Measurements from ENCODE around the gene SSX3. TPM values are rescaled to one million over a fixed set of nuclear protein-coding genes. Genes with fewer than 3 reads are reported as not detected.
"Not testable (repeated sequence)": the region's sequence is repeated elsewhere in the genome, so short reads cannot be mapped to it uniquely, and the experiment has no call there.

The SSX3 gene
- polyA plus RNA-seq, 4 donors = not detected

- DNase-seq; H3K9me3 ChIP-seq (ENCODE audit: control insufficient read depth in 2 of 2, insufficient read depth in 1 of 2, low read depth in 1 of 2, low read length in 1 of 2); H3K4me1 ChIP-seq (ENCODE audit: control insufficient read depth in 3 of 3, insufficient read depth in 2 of 3, low read depth in 1 of 3, low read length in 2 of 3); H3K36me3 ChIP-seq (ENCODE audit: control insufficient read depth in 3 of 3, insufficient read depth in 2 of 3, low read depth in 1 of 3, low read length in 3 of 3); H3K27ac ChIP-seq (ENCODE audit: low read depth in 1 of 3, low read length in 2 of 3); FAIRE-seq; H3K4me3 ChIP-seq (ENCODE audit: low read depth in 1 of 3, low read length in 3 of 3); H3K27me3 ChIP-seq (ENCODE audit: control insufficient read depth in 3 of 3, insufficient read depth in 3 of 3, low read length in 3 of 3): not testable (repeated sequence)
- 44 to 68% (median 67%) methylated on average over 8 of the region's 8 CpGs for WGBS, 3 donors
Observed at GRCh38 chrX:48346059-48346458, 10.4 kb downstream of the SSX3 start.

GRCh38 chrX:48313996-48314395, 42.5 kb downstream of the SSX3 start:
- not testable (repeated sequence) for H3K27ac ChIP-seq (ENCODE audit: low read depth in 1 of 3, low read length in 2 of 3); FAIRE-seq; H3K9me3 ChIP-seq (ENCODE audit: control insufficient read depth in 2 of 2, insufficient read depth in 1 of 2, low read depth in 1 of 2, low read length in 1 of 2); H3K27me3 ChIP-seq (ENCODE audit: control insufficient read depth in 3 of 3, insufficient read depth in 3 of 3, low read length in 3 of 3); DNase-seq; H3K36me3 ChIP-seq (ENCODE audit: control insufficient read depth in 3 of 3, insufficient read depth in 2 of 3, low read depth in 1 of 3, low read length in 3 of 3); H3K4me3 ChIP-seq (ENCODE audit: low read depth in 1 of 3, low read length in 3 of 3); H3K4me1 ChIP-seq (ENCODE audit: control insufficient read depth in 3 of 3, insufficient read depth in 2 of 3, low read depth in 1 of 3, low read length in 2 of 3)
- 69 to 84% (median 75%) methylated on average over 2 of the region's 2 CpGs for WGBS, 3 donors

GRCh38 chrX:48306175-48306574, 50.3 kb downstream of the SSX3 start:
- Histone ChIP-seq H3K36me3 (ENCODE audit: control insufficient read depth in 3 of 3, insufficient read depth in 2 of 3, low read depth in 1 of 3, low read length in 3 of 3) (no peaks in the 10 kb centered on the region), H3K4me1 (ENCODE audit: control insufficient read depth in 3 of 3, insufficient read depth in 2 of 3, low read depth in 1 of 3, low read length in 2 of 3) (no peaks in the 10 kb centered on the region), H3K27ac (ENCODE audit: low read depth in 1 of 3, low read length in 2 of 3) (no peak overlapping the region), H3K9me3 (ENCODE audit: control insufficient read depth in 2 of 2, insufficient read depth in 1 of 2, low read depth in 1 of 2, low read length in 1 of 2) (no peaks in the 10 kb centered on the region), H3K4me3 (ENCODE audit: low read depth in 1 of 3, low read length in 3 of 3) (no peak overlapping the region), H3K27me3 (ENCODE audit: control insufficient read depth in 3 of 3, insufficient read depth in 3 of 3, low read length in 3 of 3) (no peaks in the 10 kb centered on the region)
- WGBS, 3 donors = 88 to 91% (median 91%) methylated on average over 11 of the region's 11 CpGs
- FAIRE-seq = no peak
- no peak for DNase-seq

Other genes with a start within 250 kb of the SSX3 start
- gene SPACA5B, start 226.1 kb downstream of the SSX3 start, polyA plus RNA-seq = not detected
- not detected for gene SSX5, start 159.9 kb downstream of the SSX3 start, polyA plus RNA-seq
- gene SSX1, start 101.3 kb downstream of the SSX3 start, polyA plus RNA-seq = not detected
- gene SSX4, start 26.8 kb upstream of the SSX3 start, polyA plus RNA-seq = not detected
- not detected for gene SSX4B, start 55.3 kb upstream of the SSX3 start, polyA plus RNA-seq
- 10 to 100 TPM in 2 of 4 donors, 1 to 10 TPM in 2; 2.0 to 77.7 (median 32.6) TPM for gene SLC38A5, start 113.6 kb upstream of the SSX3 start, polyA plus RNA-seq
- 10 to 100 TPM; 13.4 to 32.9 (median 18.1) TPM for gene FTSJ1, start 119.5 kb upstream of the SSX3 start, polyA plus RNA-seq
- 1 to 10 TPM; 2.0 to 6.4 (median 2.5) TPM for gene PORCN, start 152.3 kb upstream of the SSX3 start, polyA plus RNA-seq
- 100 to 1,000 TPM in 3 of 4 donors, 10 to 100 TPM in 1; 92.9 to 298 (median 124) TPM for gene EBP, start 165.1 kb upstream of the SSX3 start, polyA plus RNA-seq
- gene TBC1D25, start 183.0 kb upstream of the SSX3 start, polyA plus RNA-seq = 1 to 10 TPM; 6.0 to 7.3 (median 6.5) TPM
- gene RBM3, start 217.8 kb upstream of the SSX3 start, polyA plus RNA-seq = 100 to 1,000 TPM in 3 of 4 donors, 10 to 100 TPM in 1; 87.9 to 222 (median 173) TPM
- gene WDR13, start 240.8 kb upstream of the SSX3 start, polyA plus RNA-seq = 100 to 1,000 TPM; 105 to 326 (median 213) TPM